ENCODE data around the gene KCTD3. TPM values are rescaled to one million over a fixed set of nuclear protein-coding genes. Genes with fewer than 3 reads are reported as not detected.

The KCTD3 gene
- total RNA-seq, 1 donor from 2014 or later, result 16.9 TPM

GRCh38 chr1:215612391-215612790, 45.3 kb downstream of the KCTD3 start:
- H3K4me3 ChIP-seq (ENCODE audit: low read depth, low read length), result no peak overlapping the region
- DNase-seq (ENCODE audit: low read depth), result no peak
- H3K27me3 ChIP-seq (ENCODE audit: control insufficient read depth, insufficient read depth, low read length), result no peaks in the 10 kb centered on the region
- no peak for TF ChIP-seq CTCF (IDR thresholded peaks at IDR 0.05; ENCODE audit: insufficient read depth, low read length, poor library complexity, severe bottlenecking)
- peaks cover 1% of the 10 kb centered on the region for H3K36me3 ChIP-seq (ENCODE audit: control insufficient read depth, insufficient read depth, low read length)

GRCh38 chr1:215617979-215618378, 50.9 kb downstream of the KCTD3 start:
- Histone ChIP-seq H3K4me3 (ENCODE audit: low read depth, low read length) (no peak overlapping the region), H3K36me3 (ENCODE audit: control insufficient read depth, insufficient read depth, low read length) (peaks cover 1% of the 10 kb centered on the region), H3K27me3 (ENCODE audit: control insufficient read depth, insufficient read depth, low read length) (no peaks in the 10 kb centered on the region)
- no peak for TF ChIP-seq CTCF (IDR thresholded peaks at IDR 0.05; ENCODE audit: insufficient read depth, low read length, poor library complexity, severe bottlenecking)
- no peak for DNase-seq (ENCODE audit: low read depth)

GRCh38 chr1:215623162-215623561, 56.1 kb downstream of the KCTD3 start:
- Histone ChIP-seq H3K27me3 (ENCODE audit: control insufficient read depth, insufficient read depth, low read length) (no peaks in the 10 kb centered on the region), H3K4me3 (ENCODE audit: low read depth, low read length) (no peak overlapping the region), H3K36me3 (ENCODE audit: control insufficient read depth, insufficient read depth, low read length) (no peaks in the 10 kb centered on the region)
- no peak for TF ChIP-seq CTCF (IDR thresholded peaks at IDR 0.05; ENCODE audit: insufficient read depth, low read length, poor library complexity, severe bottlenecking)
- DNase-seq (ENCODE audit: low read depth), result no peak

- DNase-seq (ENCODE audit: low read depth), result no peak
- TF ChIP-seq CTCF (IDR thresholded peaks at IDR 0.05; ENCODE audit: insufficient read depth, low read length, poor library complexity, severe bottlenecking), result no peak
- no peak overlapping the region for H3K4me3 ChIP-seq (ENCODE audit: low read depth, low read length)
- no peaks in the 10 kb centered on the region for H3K36me3 ChIP-seq (ENCODE audit: control insufficient read depth, insufficient read depth, low read length)
- H3K27me3 ChIP-seq (ENCODE audit: control insufficient read depth, insufficient read depth, low read length), result no peaks in the 10 kb centered on the region
These were observed 58.8 kb downstream of the KCTD3 start for GRCh38 chr1:215625949-215626348.

- TF ChIP-seq CTCF (IDR thresholded peaks at IDR 0.05; ENCODE audit: insufficient read depth, low read length, poor library complexity, severe bottlenecking), result no peak
- Histone ChIP-seq H3K4me3 (ENCODE audit: low read depth, low read length) (no peak overlapping the region), H3K27me3 (ENCODE audit: control insufficient read depth, insufficient read depth, low read length) (no peaks in the 10 kb centered on the region), H3K36me3 (ENCODE audit: control insufficient read depth, insufficient read depth, low read length) (no peaks in the 10 kb centered on the region)
- DNase-seq (ENCODE audit: low read depth), result no peak
These were observed 63.9 kb downstream of the KCTD3 start for GRCh38 chr1:215631040-215631439.

- Histone ChIP-seq H3K36me3 (ENCODE audit: control insufficient read depth, insufficient read depth, low read length) (no peaks in the 10 kb centered on the region), H3K27me3 (ENCODE audit: control insufficient read depth, insufficient read depth, low read length) (no peaks in the 10 kb centered on the region), H3K4me3 (ENCODE audit: low read depth, low read length) (no peak overlapping the region)
- no peak for DNase-seq (ENCODE audit: low read depth)
- TF ChIP-seq CTCF (IDR thresholded peaks at IDR 0.05; ENCODE audit: insufficient read depth, low read length, poor library complexity, severe bottlenecking), result no peak
These were observed 64.4 kb downstream of the KCTD3 start for GRCh38 chr1:215631489-215631888.
